Mesenchymal stem cell (in vitro differentiated cells and primary cell): ENCODE data around the gene UGT2A3. TPM values are rescaled to one million over a fixed set of nuclear protein-coding genes. Genes with fewer than 3 reads are reported as not detected.

Experiments
- DNase-seq: peaks from one replicate; pipeline ENCODE4 v3.0.0-alpha.2; 2013
- H2AFZ ChIP-seq: one replicate; pipeline ENCODE4 v1.6.1; 2013; ENCODE audit warnings: low read depth, mild to moderate bottlenecking, control low read depth, inconsistent platforms, low read length, moderate library complexity
- H2AK5ac ChIP-seq: 2 replicates; pipeline ENCODE4 v1.6.1; 2013; ENCODE audit warnings: low read length, moderate library complexity, mild to moderate bottlenecking, inconsistent platforms; ENCODE audit not compliant: severe bottlenecking
- H2BK120ac ChIP-seq: one replicate; pipeline ENCODE4 v1.6.1; 2013; ENCODE audit warnings: low read depth, mild to moderate bottlenecking, inconsistent platforms, low read length, moderate library complexity
- H2BK12ac ChIP-seq, 2 experiments: one replicate each; pipeline ENCODE4 v1.6.1; 2013; ENCODE audit warnings: inconsistent platforms in 2 of 2, low read length in 2 of 2, mild to moderate bottlenecking in 2 of 2, moderate library complexity in 2 of 2, control low read depth in 1 of 2
- H2BK15ac ChIP-seq: one replicate; pipeline ENCODE4 v1.6.1; 2013; ENCODE audit warnings: mild to moderate bottlenecking, low read depth, inconsistent platforms; ENCODE audit not compliant: poor library complexity, severe bottlenecking
- H2BK5ac ChIP-seq: 2 replicates; pipeline ENCODE4 v1.6.1; 2013; ENCODE audit warnings: low read depth, mild to moderate bottlenecking, low read length, control low read depth, inconsistent platforms; ENCODE audit not compliant: poor library complexity, severe bottlenecking
- H3K14ac ChIP-seq, 2 experiments: one replicate each; pipeline ENCODE4 v1.6.1; 2013; ENCODE audit warnings: inconsistent platforms in 2 of 2, low read length in 2 of 2, control low read depth in 1 of 2, mild to moderate bottlenecking in 1 of 2, moderate library complexity in 1 of 2
- H3K18ac ChIP-seq, 2 experiments: one replicate each; pipeline ENCODE4 v1.6.1; 2013; ENCODE audit warnings: inconsistent platforms in 2 of 2, low read length in 2 of 2, control low read depth in 1 of 2, low read depth in 1 of 2, mild to moderate bottlenecking in 1 of 2
- H3K23ac ChIP-seq, 2 experiments: one replicate each; pipeline ENCODE4 v1.6.1; 2013; ENCODE audit warnings: inconsistent platforms in 2 of 2, low read length in 2 of 2, mild to moderate bottlenecking in 2 of 2, moderate library complexity in 2 of 2, control low read depth in 1 of 2
- H3K27ac ChIP-seq: 2 replicates; pipeline ENCODE4 v1.5.1; 2013; ENCODE audit warnings: mild to moderate bottlenecking, moderate library complexity, low read length, control low read depth, inconsistent platforms; ENCODE audit not compliant: poor library complexity, severe bottlenecking
- H3K27me3 ChIP-seq, 2 experiments: 2 replicates each; pipeline versions ENCODE4 v1.6.1 to v1.7.0; 2013; ENCODE audit warnings: low read length in 2 of 2, mild to moderate bottlenecking in 2 of 2, moderate library complexity in 2 of 2, control low read depth in 1 of 2, inconsistent platforms in 1 of 2; ENCODE audit not compliant: control insufficient read depth in 1 of 2, insufficient read depth in 1 of 2
- H3K36me3 ChIP-seq, 2 experiments: 2 replicates each; pipeline versions ENCODE4 v1.6.1 to v1.7.0; 2013; ENCODE audit warnings: low read length in 2 of 2, control low read depth in 1 of 2, inconsistent platforms in 1 of 2, low read depth in 1 of 2, mild to moderate bottlenecking in 1 of 2; ENCODE audit not compliant: insufficient read depth in 2 of 2, control insufficient read depth in 1 of 2
- H3K4ac ChIP-seq, 2 experiments: one replicate each; pipeline ENCODE4 v1.6.1; 2013; ENCODE audit warnings: inconsistent platforms in 2 of 2, low read length in 2 of 2, mild to moderate bottlenecking in 2 of 2, moderate library complexity in 2 of 2, control low read depth in 1 of 2, low read depth in 1 of 2
- H3K4me1 ChIP-seq: 2 replicates; pipeline ENCODE4 v1.6.1; 2013; ENCODE audit warnings: low read depth, low read length, control low read depth; ENCODE audit not compliant: control insufficient read depth, insufficient read depth
- H3K4me2 ChIP-seq: 2 replicates; pipeline ENCODE4 v1.6.1; 2013; ENCODE audit warnings: low read length, mild to moderate bottlenecking, inconsistent platforms; ENCODE audit not compliant: poor library complexity, severe bottlenecking
- H3K4me3 ChIP-seq, 2 experiments: 2 replicates each; pipeline versions ENCODE4 v1.5.1 to v1.7.0; 2013; ENCODE audit warnings: low read length in 2 of 2, mild to moderate bottlenecking in 2 of 2, control low read depth in 1 of 2, low read depth in 1 of 2; ENCODE audit not compliant: insufficient read depth in 1 of 2
- H3K79me1 ChIP-seq: replicated peaks from 2 replicates; pipeline ENCODE4 v1.6.1; 2013; ENCODE audit warnings: mild to moderate bottlenecking, control low read depth, low read length, inconsistent platforms; ENCODE audit not compliant: poor library complexity, severe bottlenecking
- H3K9ac ChIP-seq: 2 replicates; pipeline ENCODE4 v1.7.0; 2013; ENCODE audit warnings: mild to moderate bottlenecking, low read length, moderate library complexity
- H3K9me3 ChIP-seq: 2 replicates; pipeline ENCODE4 v1.7.0; 2013; ENCODE audit warnings: mild to moderate bottlenecking, low read length; ENCODE audit not compliant: control insufficient read depth
- H4K8ac ChIP-seq: one replicate; pipeline ENCODE4 v1.6.1; 2013; ENCODE audit warnings: inconsistent platforms, mild to moderate bottlenecking, low read length, moderate library complexity
- H4K91ac ChIP-seq: one replicate; pipeline ENCODE4 v1.6.1; 2013; ENCODE audit warnings: mild to moderate bottlenecking, low read length, inconsistent platforms
- WGBS: methylation state at CpG from one replicate; pipeline ENCODE4 v1.1.7; 2013; ENCODE audit warnings: mixed read lengths; 5-methylcytosine and 5-hydroxymethylcytosine counted together
- small RNA-seq: library from polyadenylated mRNA; stranded (forward); fragments of <200 nt; extraction: miRNeasy Mini kit (QIAGEN cat#:217004); gene quantifications from one replicate; pipeline ENCODE3, GENCODE V24; 2013; ENCODE audit warnings: low read depth

UGT2A3 gene

GRCh38 chr4:68891678-68892077 lies 59.9 kb downstream of the UGT2A3 start:
- Histone ChIP-seq H3K4ac (no peak overlapping the region), H3K23ac (no peak overlapping the region), H4K91ac (no peak overlapping the region), H2BK120ac (no peak overlapping the region), H2BK15ac (no peak overlapping the region), H3K4me2 (no peak overlapping the region), H3K27me3 (no peaks in the 10 kb centered on the region), H3K79me1 (no peaks in the 10 kb centered on the region), H3K4me1 (no peaks in the 10 kb centered on the region), H4K8ac (no peak overlapping the region), H3K9me3 (no peaks in the 10 kb centered on the region), H2AK5ac (no peak overlapping the region), H3K9ac (no peak overlapping the region), H3K36me3 (no peaks in the 10 kb centered on the region), H2BK12ac (no peak overlapping the region), H3K27ac (no peak overlapping the region), H3K18ac (no peak overlapping the region), H2AFZ (no peak overlapping the region), H2BK5ac (no peak overlapping the region), H3K14ac (no peak overlapping the region), H3K4me3 (peak overlapping the region in 1 of 2 experiments; percentile 33)
- DNase-seq: no peak
- WGBS: 100% methylated on average over 1 of the region's 3 CpGs

GRCh38 chr4:68885545-68885944 lies 66.1 kb downstream of the UGT2A3 start:
- Histone ChIP-seq H3K36me3 (no peaks in the 10 kb centered on the region), H3K9me3 (no peaks in the 10 kb centered on the region), H3K27ac (no peak overlapping the region), H3K27me3 (no peaks in the 10 kb centered on the region), H4K91ac (no peak overlapping the region), H3K23ac (no peak overlapping the region), H3K18ac (no peak overlapping the region), H2BK15ac (no peak overlapping the region), H2BK120ac (no peak overlapping the region), H3K4me1 (no peaks in the 10 kb centered on the region), H3K79me1 (no peaks in the 10 kb centered on the region), H2BK12ac (no peak overlapping the region), H3K14ac (no peak overlapping the region), H3K4ac (no peak overlapping the region), H3K4me2 (no peak overlapping the region), H4K8ac (no peak overlapping the region), H2BK5ac (no peak overlapping the region), H3K9ac (no peak overlapping the region), H2AFZ (no peak overlapping the region), H2AK5ac (no peak overlapping the region), H3K4me3 (no peak overlapping the region)
- DNase-seq: no peak
- whole genome bisulfite sequencing: 81% methylated on average over 1 of the region's 1 CpG

GRCh38 chr4:68883870-68884269 lies 67.7 kb downstream of the UGT2A3 start:
- Histone ChIP-seq H2BK5ac (no peak overlapping the region), H3K23ac (no peak overlapping the region), H4K91ac (no peak overlapping the region), H2BK12ac (no peak overlapping the region), H3K9me3 (no peaks in the 10 kb centered on the region), H3K4me1 (no peaks in the 10 kb centered on the region), H3K4ac (no peak overlapping the region), H3K9ac (no peak overlapping the region), H2AK5ac (no peak overlapping the region), H2BK15ac (no peak overlapping the region), H3K27ac (no peak overlapping the region), H4K8ac (no peak overlapping the region), H2AFZ (no peak overlapping the region), H2BK120ac (no peak overlapping the region), H3K18ac (no peak overlapping the region), H3K27me3 (no peaks in the 10 kb centered on the region), H3K79me1 (no peaks in the 10 kb centered on the region), H3K4me3 (no peak overlapping the region), H3K14ac (no peak overlapping the region), H3K4me2 (no peak overlapping the region), H3K36me3 (no peaks in the 10 kb centered on the region)
- 72% methylated on average over 3 of the region's 6 CpGs for WGBS
- no peak for DNase-seq

Small RNA genes lying within 50 kb of the gene (small RNA-seq; reads per million reads assigned to genes)
- gene AC021146.3 (not detected), gene AC021146.6 (not detected)
